SK-N-DZ (cell line): ENCODE results near the gene TMEM91.

ENCODE experiments used
- DNase-seq: peaks from one replicate; pipeline ENCODE4 v3.0.0-alpha.2; 2015; ENCODE audit warnings: low spot score

TMEM91 gene

GRCh38 chr19:41428481-41428859 lies 52.1 kb downstream of the TMEM91 start:
- no peak for DNase-seq

- no peak for DNase-seq
Measured at GRCh38 chr19:41430922-41431321, 54.6 kb downstream of the TMEM91 start.

GRCh38 chr19:41431426-41432386 lies 55.4 kb downstream of the TMEM91 start:
- no peak for DNase-seq

- DNase-seq = no peak
Measured at GRCh38 chr19:41433171-41433570, 56.8 kb downstream of the TMEM91 start.
